Liver (tissue), 9 donors: Measurements from ENCODE around the gene FAM184A. TPM values are rescaled to one million over a fixed set of nuclear protein-coding genes. Genes with fewer than 3 reads are reported as not detected.

Experiments used
- DNase-seq: peaks from one replicate; pipeline ENCODE4 v3.0.0-alpha.2; 2017; ENCODE audit warnings: low spot score
- H3K27ac ChIP-seq, 2 donors: one replicate each; pipeline ENCODE4 v1.7.0; 2013; ENCODE audit warnings: inconsistent platforms in 2 of 2, low read length in 2 of 2, control low read depth in 1 of 2, low read depth in 1 of 2, mild to moderate bottlenecking in 1 of 2
- H3K27me3 ChIP-seq, 4 donors: one replicate each; pipeline versions ENCODE4 v1.6.1 to v1.7.0; 2013; ENCODE audit warnings: low read length in 3 of 4, inconsistent platforms in 1 of 4, mild to moderate bottlenecking in 1 of 4, moderate library complexity in 1 of 4; ENCODE audit not compliant: control insufficient read depth in 4 of 4, insufficient read depth in 4 of 4
- H3K36me3 ChIP-seq, 4 donors: one replicate each; pipeline versions ENCODE4 v1.6.1 to v1.7.0; 2013; ENCODE audit warnings: low read length in 3 of 4, mild to moderate bottlenecking in 3 of 4, low read depth in 1 of 4, moderate library complexity in 1 of 4; ENCODE audit not compliant: control insufficient read depth in 4 of 4, insufficient read depth in 3 of 4
- H3K4me1 ChIP-seq, 4 donors: one replicate each; pipeline versions ENCODE4 v1.6.1 to v1.7.0; 2013; ENCODE audit warnings: low read length in 3 of 4, mild to moderate bottlenecking in 3 of 4, moderate library complexity in 1 of 4; ENCODE audit not compliant: control insufficient read depth in 4 of 4, insufficient read depth in 4 of 4
- H3K4me3 ChIP-seq, 3 donors: one replicate each; pipeline versions ENCODE4 v1.6.1 to v1.7.0; 2013; ENCODE audit warnings: low read length in 3 of 3, control low read depth in 1 of 3, low read depth in 1 of 3, mild to moderate bottlenecking in 1 of 3
- H3K9ac ChIP-seq, 2 donors: one replicate each; pipeline ENCODE4 v1.7.0; 2013; ENCODE audit warnings: low read length in 2 of 2, mild to moderate bottlenecking in 2 of 2, moderate library complexity in 2 of 2, control low read depth in 1 of 2, low read depth in 1 of 2
- H3K9me3 ChIP-seq, 4 donors: one replicate each; pipeline versions ENCODE4 v1.6.1 to v1.7.0; 2013; ENCODE audit warnings: low read length in 3 of 4; ENCODE audit not compliant: control insufficient read depth in 4 of 4
- ATF3 ChIP-seq: IDR thresholded peaks from 2 replicates; pipeline ENCODE4 v1.6.1; 2016; ENCODE audit warnings: antibody characterized with exemption
- CTCF ChIP-seq: fragments of 150-350 bp; IDR thresholded peaks from 2 replicates; pipeline ENCODE4 v1.5.1; 2017; ENCODE audit warnings: improper control_type of control experiment, low read depth, low read length; ENCODE audit not compliant: missing input control
- EGR1 ChIP-seq, 2 donors: IDR thresholded peaks; 2 replicates each; pipeline ENCODE4 v1.6.1; 2016 to 2018; ENCODE audit warnings: antibody characterized with exemption in 2 of 2, low read depth in 2 of 2
- FOXA1 ChIP-seq: IDR thresholded peaks from 2 replicates; pipeline ENCODE4 v1.6.1; 2016; ENCODE audit warnings: antibody characterized with exemption
- FOXA2 ChIP-seq: IDR thresholded peaks from 2 replicates; pipeline ENCODE4 v1.6.1; 2016; ENCODE audit warnings: antibody characterized with exemption
- GABPA ChIP-seq, 2 donors: IDR thresholded peaks in 1 of 2; conservative IDR thresholded peaks in 1 of 2; 2 replicates each; pipeline ENCODE4 v1.6.1; 2016; ENCODE audit warnings: antibody characterized with exemption in 2 of 2, mild to moderate bottlenecking in 1 of 2, moderate library complexity in 1 of 2
- HNF4A ChIP-seq, 2 donors: conservative IDR thresholded peaks; 2 replicates each; pipeline ENCODE4 v1.6.1; 2016; ENCODE audit warnings: antibody characterized with exemption in 2 of 2, mild to moderate bottlenecking in 2 of 2
- HNF4G ChIP-seq: IDR thresholded peaks from 2 replicates; pipeline ENCODE4 v1.6.1; 2016; ENCODE audit warnings: antibody characterized with exemption
- JUND ChIP-seq, 2 donors: IDR thresholded peaks; 2 replicates each; pipeline ENCODE4 v1.6.1; 2016; ENCODE audit warnings: antibody characterized with exemption in 2 of 2
- NR2F2 ChIP-seq: IDR thresholded peaks from 2 replicates; pipeline ENCODE4 v1.6.1; 2016; ENCODE audit warnings: antibody characterized with exemption
- RAD21 ChIP-seq, 2 donors: IDR thresholded peaks; 2 replicates each; pipeline ENCODE4 v1.6.1; 2016; ENCODE audit warnings: antibody characterized with exemption in 2 of 2, mild to moderate bottlenecking in 2 of 2
- RXRA ChIP-seq, 2 donors: IDR thresholded peaks; 2 replicates each; pipeline ENCODE4 v1.6.1; 2017 to 2018; ENCODE audit warnings: antibody characterized with exemption in 2 of 2, mild to moderate bottlenecking in 1 of 2
- SP1 ChIP-seq: IDR thresholded peaks from 2 replicates; pipeline ENCODE4 v1.6.1; 2018; ENCODE audit warnings: antibody characterized with exemption, mild to moderate bottlenecking
- TAF1 ChIP-seq: conservative IDR thresholded peaks from 2 replicates; pipeline ENCODE4 v1.6.1; 2016; ENCODE audit warnings: antibody characterized with exemption, mild to moderate bottlenecking
- YY1 ChIP-seq: IDR thresholded peaks from 2 replicates; pipeline ENCODE4 v1.6.1; 2016; ENCODE audit warnings: antibody characterized with exemption, mild to moderate bottlenecking
- WGBS: extraction: QIAGEN DNeasy Blood & Tissue Kit; methylation state at CpG from one replicate; pipeline ENCODE4 v1.1.7; 2013; 5-methylcytosine and 5-hydroxymethylcytosine counted together
- polyA plus RNA-seq, 2 donors: library from polyadenylated mRNA; stranded (reverse) in 1 of 2; unstranded in 1 of 2; fragments of 200-250 nt in 1 of 2; fragments of >200 nt in 1 of 2; fragmentation: Nextera tagmentation in 1 of 2; extraction: Ambion mirVana in 1 of 2; gene quantifications; one replicate each; pipeline versions ENCODE4 v1.2.1 to v1.2.3, GENCODE V29; 2013 to 2015
- total RNA-seq, 2 donors: library from RNA; depleted of rRNA; stranded (reverse); fragments of >200 nt; gene quantifications; one replicate each; pipeline ENCODE4 v1.2.3, GENCODE V29; 2014
- TF ChIP-seq, protein P1 (sequence below): IDR thresholded peaks from 2 replicates; pipeline ENCODE4 v1.6.1; 2016; ENCODE audit warnings: antibody characterized with exemption, mild to moderate bottlenecking
- TF ChIP-seq, protein P2 (sequence below): IDR thresholded peaks from 2 replicates; pipeline ENCODE4 v1.6.1; 2016; ENCODE audit warnings: antibody characterized with exemption
- TF ChIP-seq, protein P3 (sequence below): IDR thresholded peaks from 2 replicates; pipeline ENCODE4 v1.6.1; 2016; ENCODE audit warnings: antibody characterized with exemption
- donor health status: healthy.
- donor health status: healthy.
- donor health status: healthy.
- donor health status: healthy.
- donor health status: healthy.

Gene FAM184A
- total and polyA plus RNA-seq, 4 donors = 1.0 to 7.4 (median 4.0) TPM

DNA sequence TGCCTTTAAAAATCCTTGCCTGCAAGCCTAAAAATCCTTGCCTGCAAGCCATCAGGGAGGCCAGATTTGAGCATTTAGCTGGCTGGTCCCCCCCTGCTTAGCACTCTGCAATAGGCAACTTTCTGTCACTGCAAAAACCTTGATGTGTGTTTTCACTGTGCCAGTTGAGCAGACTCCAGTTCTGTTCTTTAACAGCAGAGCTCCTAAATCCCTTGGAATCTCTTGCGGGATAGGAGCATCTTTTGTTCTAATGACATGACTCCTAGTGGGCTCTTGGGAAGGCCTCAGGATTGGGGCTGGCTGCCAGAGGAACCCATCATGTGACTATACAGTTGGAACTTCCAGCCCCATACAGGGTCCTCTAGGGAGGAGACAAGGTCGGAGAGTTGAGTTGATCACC is 50.4 kb downstream of the FAM184A start:
- no peak for TF ChIP-seq GABPA (IDR thresholded peaks at IDR 0.05 in 1 of 2, conservative IDR thresholded peaks at IDR 0.05 in 1 of 2)
- no peak for TF ChIP-seq HNF4A (conservative IDR thresholded peaks at IDR 0.05)
- TF ChIP-seq FOXA2 = no peak
- TF ChIP-seq YY1 = no peak
- TF ChIP-seq, protein P1, sequence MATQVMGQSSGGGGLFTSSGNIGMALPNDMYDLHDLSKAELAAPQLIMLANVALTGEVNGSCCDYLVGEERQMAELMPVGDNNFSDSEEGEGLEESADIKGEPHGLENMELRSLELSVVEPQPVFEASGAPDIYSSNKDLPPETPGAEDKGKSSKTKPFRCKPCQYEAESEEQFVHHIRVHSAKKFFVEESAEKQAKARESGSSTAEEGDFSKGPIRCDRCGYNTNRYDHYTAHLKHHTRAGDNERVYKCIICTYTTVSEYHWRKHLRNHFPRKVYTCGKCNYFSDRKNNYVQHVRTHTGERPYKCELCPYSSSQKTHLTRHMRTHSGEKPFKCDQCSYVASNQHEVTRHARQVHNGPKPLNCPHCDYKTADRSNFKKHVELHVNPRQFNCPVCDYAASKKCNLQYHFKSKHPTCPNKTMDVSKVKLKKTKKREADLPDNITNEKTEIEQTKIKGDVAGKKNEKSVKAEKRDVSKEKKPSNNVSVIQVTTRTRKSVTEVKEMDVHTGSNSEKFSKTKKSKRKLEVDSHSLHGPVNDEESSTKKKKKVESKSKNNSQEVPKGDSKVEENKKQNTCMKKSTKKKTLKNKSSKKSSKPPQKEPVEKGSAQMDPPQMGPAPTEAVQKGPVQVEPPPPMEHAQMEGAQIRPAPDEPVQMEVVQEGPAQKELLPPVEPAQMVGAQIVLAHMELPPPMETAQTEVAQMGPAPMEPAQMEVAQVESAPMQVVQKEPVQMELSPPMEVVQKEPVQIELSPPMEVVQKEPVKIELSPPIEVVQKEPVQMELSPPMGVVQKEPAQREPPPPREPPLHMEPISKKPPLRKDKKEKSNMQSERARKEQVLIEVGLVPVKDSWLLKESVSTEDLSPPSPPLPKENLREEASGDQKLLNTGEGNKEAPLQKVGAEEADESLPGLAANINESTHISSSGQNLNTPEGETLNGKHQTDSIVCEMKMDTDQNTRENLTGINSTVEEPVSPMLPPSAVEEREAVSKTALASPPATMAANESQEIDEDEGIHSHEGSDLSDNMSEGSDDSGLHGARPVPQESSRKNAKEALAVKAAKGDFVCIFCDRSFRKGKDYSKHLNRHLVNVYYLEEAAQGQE = no peak
- no peak for TF ChIP-seq CTCF
- TF ChIP-seq, protein P2, sequence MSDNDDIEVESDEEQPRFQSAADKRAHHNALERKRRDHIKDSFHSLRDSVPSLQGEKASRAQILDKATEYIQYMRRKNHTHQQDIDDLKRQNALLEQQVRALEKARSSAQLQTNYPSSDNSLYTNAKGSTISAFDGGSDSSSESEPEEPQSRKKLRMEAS = no peak
- TF ChIP-seq HNF4G = no peak
- TF ChIP-seq JUND (IDR thresholded peaks at IDR 0.05) = no peak
- no peak for TF ChIP-seq NR2F2
- no peak for TF ChIP-seq TAF1
- TF ChIP-seq EGR1 (IDR thresholded peaks at IDR 0.05; ENCODE audit: low read depth in 2 of 2) = no peak
- TF ChIP-seq SP1 = no peak
- TF ChIP-seq FOXA1 = no peak
- no peak for TF ChIP-seq ATF3
- TF ChIP-seq, protein P3, sequence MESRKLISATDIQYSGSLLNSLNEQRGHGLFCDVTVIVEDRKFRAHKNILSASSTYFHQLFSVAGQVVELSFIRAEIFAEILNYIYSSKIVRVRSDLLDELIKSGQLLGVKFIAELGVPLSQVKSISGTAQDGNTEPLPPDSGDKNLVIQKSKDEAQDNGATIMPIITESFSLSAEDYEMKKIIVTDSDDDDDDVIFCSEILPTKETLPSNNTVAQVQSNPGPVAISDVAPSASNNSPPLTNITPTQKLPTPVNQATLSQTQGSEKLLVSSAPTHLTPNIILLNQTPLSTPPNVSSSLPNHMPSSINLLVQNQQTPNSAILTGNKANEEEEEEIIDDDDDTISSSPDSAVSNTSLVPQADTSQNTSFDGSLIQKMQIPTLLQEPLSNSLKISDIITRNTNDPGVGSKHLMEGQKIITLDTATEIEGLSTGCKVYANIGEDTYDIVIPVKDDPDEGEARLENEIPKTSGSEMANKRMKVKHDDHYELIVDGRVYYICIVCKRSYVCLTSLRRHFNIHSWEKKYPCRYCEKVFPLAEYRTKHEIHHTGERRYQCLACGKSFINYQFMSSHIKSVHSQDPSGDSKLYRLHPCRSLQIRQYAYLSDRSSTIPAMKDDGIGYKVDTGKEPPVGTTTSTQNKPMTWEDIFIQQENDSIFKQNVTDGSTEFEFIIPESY = no peak
- no peaks in the 10 kb centered on the region for H3K4me1 ChIP-seq

DNA sequence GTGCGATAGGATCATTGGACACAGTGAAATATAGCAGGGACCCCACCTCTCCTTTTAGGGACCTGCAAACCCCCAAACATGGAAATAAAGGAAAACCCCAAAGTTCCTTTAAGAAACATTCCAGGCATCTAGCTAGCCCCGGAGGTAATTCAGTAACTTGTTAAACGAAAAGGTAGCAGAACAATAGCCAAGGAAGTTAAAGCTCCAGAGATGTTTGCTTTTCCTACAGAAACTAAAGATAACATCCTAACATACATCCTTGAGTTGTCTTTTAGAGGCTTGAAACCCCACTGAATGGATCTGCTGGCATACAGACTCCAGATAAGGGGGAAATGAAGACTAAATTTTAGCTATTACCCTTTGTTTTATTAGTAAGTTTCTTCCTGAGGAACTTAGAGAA is 51.0 kb downstream of the FAM184A start:
- H3K4me3 ChIP-seq = no peak overlapping the region
- DNase-seq = no peak
- H3K27me3 ChIP-seq = no peaks in the 10 kb centered on the region
- H3K4me1 ChIP-seq = no peaks in the 10 kb centered on the region
- peaks cover 0 to 1% (median 0%) of the 10 kb centered on the region in 4 donors for H3K36me3 ChIP-seq
- H3K27ac ChIP-seq = no peak overlapping the region
- H3K9me3 ChIP-seq = no peaks in the 10 kb centered on the region
- no peak overlapping the region for H3K9ac ChIP-seq
- WGBS = 77% methylated on average over 3 of the region's 3 CpGs
- TF ChIP-seq FOXA1 = no peak
- TF ChIP-seq RAD21 (IDR thresholded peaks at IDR 0.05) = no peak
- TF ChIP-seq SP1 = no peak
- TF ChIP-seq, protein P2 = no peak
- TF ChIP-seq RXRA (IDR thresholded peaks at IDR 0.05) = no peak
- TF ChIP-seq GABPA (IDR thresholded peaks at IDR 0.05 in 1 of 2, conservative IDR thresholded peaks at IDR 0.05 in 1 of 2) = no peak
- TF ChIP-seq, protein P3 = no peak
- no peak for TF ChIP-seq ATF3
- TF ChIP-seq JUND (IDR thresholded peaks at IDR 0.05) = no peak
- no peak for TF ChIP-seq EGR1 (IDR thresholded peaks at IDR 0.05; ENCODE audit: low read depth in 2 of 2)
- TF ChIP-seq CTCF = no peak

More for the DNA sequence above, 50.4 kb downstream of the FAM184A start:
- Histone ChIP-seq H3K27me3 (no peaks in the 10 kb centered on the region), H3K27ac (no peak overlapping the region), H3K9me3 (no peaks in the 10 kb centered on the region), H3K4me3 (no peak overlapping the region), H3K9ac (no peak overlapping the region), H3K36me3 (peaks cover 0 to 1% (median 0%) of the 10 kb centered on the region in 4 donors)
- DNase-seq = no peak
- WGBS = 96% methylated on average over 2 of the region's 2 CpGs
